GM18873 (cell line): ENCODE measurements around the gene ZNF326.
"Not testable (repeated sequence)": the region's sequence is repeated elsewhere in the genome, so short reads cannot be mapped to it uniquely, and the experiment has no call there.

Experiments
- ATAC-seq: cut with Tn5 transposase; IDR thresholded peaks from one replicate; pipeline ENCODE4 v1.9.1; 2021; ENCODE audit warnings: mild to moderate bottlenecking, moderate library complexity, moderate number of reproducible peaks; ENCODE audit not compliant: unreplicated experiment, low FRiP score

Gene ZNF326

GRCh38 chr1:89995598-89996449, 914 bp downstream of the ZNF326 start:
- ATAC-seq, result no peak

- no peak for ATAC-seq
These were observed 1.7 kb downstream of the ZNF326 start for GRCh38 chr1:89996450-89997110.

- not testable (repeated sequence) for ATAC-seq
These were observed 2.2 kb downstream of the ZNF326 start for GRCh38 chr1:89997152-89997551.

GRCh38 chr1:89998306-89998705, 3.4 kb downstream of the ZNF326 start:
- ATAC-seq, result no peak

GRCh38 chr1:89999208-89999607, 4.3 kb downstream of the ZNF326 start:
- ATAC-seq, result no peak

- ATAC-seq, result no peak
These were observed 4.7 kb downstream of the ZNF326 start for GRCh38 chr1:89999628-90000027.

GRCh38 chr1:90000934-90001676, 6.2 kb downstream of the ZNF326 start:
- no peak for ATAC-seq

GRCh38 chr1:90007979-90008404, 13.1 kb downstream of the ZNF326 start:
- ATAC-seq, result no peak

GRCh38 chr1:90012300-90012699, 17.4 kb downstream of the ZNF326 start:
- ATAC-seq, result no peak

GRCh38 chr1:90023691-90024090, 28.8 kb downstream of the ZNF326 start:
- ATAC-seq, result no peak

GRCh38 chr1:90027281-90027680, 32.4 kb downstream of the ZNF326 start:
- ATAC-seq, result no peak

- no peak for ATAC-seq
These were observed 44.7 kb downstream of the ZNF326 start for GRCh38 chr1:90039652-90040051.

- no peak for ATAC-seq
These were observed 48.7 kb downstream of the ZNF326 start for GRCh38 chr1:90043586-90043985.

- no peak for ATAC-seq
These were observed 49.4 kb downstream of the ZNF326 start for GRCh38 chr1:90044346-90044745.

GRCh38 chr1:90045853-90046563, 51.1 kb downstream of the ZNF326 start:
- ATAC-seq, result no peak

GRCh38 chr1:90046635-90047034, 51.7 kb downstream of the ZNF326 start:
- no peak for ATAC-seq

- no peak for ATAC-seq
These were observed 53.1 kb downstream of the ZNF326 start for GRCh38 chr1:90048043-90048442.

- ATAC-seq, result not testable (repeated sequence)
These were observed 68.1 kb downstream of the ZNF326 start for GRCh38 chr1:90062700-90063643.

- ATAC-seq, result not testable (repeated sequence)
These were observed 69.2 kb downstream of the ZNF326 start for GRCh38 chr1:90064109-90064508.
